ENCODE measurements around the gene CCDC30. TPM values are rescaled to one million over a fixed set of nuclear protein-coding genes. Genes with fewer than 3 reads are reported as not detected.

Gene CCDC30
- polyA plus RNA-seq, 5 donors: 8.6 to 16.7 (median 14.5) TPM

DNA sequence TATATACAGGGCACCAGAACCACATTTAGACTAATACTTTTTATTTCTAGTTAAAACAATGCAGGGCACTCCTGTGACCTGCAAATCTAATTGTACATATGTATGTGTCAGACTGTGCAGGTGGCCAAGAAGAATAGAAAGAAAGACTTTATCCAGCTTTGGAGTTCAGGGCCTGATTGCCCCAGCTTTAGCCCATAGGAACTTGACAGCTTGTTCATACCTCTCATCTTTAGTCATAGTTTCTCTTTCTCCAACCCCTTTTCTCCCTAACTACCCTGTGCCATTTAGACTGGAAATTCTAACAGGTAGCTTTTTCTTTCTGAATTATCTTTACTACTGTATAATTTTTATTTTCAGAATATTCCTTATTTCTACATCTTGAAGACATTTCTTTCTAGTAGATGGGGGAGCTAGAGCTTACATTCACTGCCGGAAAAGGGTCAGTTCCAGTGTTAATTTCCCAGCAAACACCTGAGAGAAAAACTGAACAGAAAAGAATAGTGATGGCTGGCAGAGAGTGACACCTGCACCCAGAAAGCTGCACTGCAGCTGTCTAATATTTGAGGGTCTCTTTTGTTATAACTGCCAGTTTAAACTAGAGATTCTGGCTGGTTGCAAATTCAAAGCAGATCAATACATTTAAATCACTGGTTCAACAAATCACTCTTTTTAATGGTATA is 227.5 kb downstream of the CCDC30 start:
- no peak for DNase-seq

DNA sequence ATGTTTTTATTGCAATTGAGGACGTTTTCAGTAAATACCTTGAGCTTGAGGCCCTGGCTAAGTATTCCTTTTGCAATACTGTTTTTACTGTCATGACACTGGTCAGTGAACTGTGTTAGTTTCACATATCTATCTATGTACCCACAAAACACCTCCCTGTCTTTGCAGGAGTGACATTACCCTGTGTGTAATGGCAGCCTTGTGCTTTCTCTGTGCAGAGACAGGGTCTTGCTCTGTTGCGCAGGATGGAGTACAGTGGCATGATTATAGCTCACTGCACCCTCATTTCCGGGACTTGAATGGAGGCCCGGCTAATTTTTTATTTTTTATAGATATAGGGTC is 228.0 kb downstream of the CCDC30 start:
- DNase-seq: no peak

DNA sequence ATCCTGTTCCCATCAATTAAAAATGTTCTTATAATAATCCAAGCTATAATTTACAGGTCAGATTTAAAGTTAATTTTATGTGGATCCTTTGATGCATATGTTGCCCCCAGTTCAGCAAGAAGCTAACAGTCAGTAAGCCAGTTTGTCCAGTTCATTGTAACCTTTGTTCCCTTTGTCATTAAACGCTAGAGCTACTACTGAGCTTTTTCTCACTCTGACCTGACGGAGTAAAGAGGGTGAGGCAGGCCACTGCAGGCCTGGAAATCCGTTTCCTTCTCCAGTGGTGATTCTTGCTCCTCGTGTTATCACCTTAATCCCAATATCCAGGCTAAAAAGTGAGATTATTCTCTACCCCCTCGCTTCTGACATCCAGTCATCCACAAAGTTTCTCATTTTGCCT is 229.4 kb downstream of the CCDC30 start:
- no peak for DNase-seq

DNA sequence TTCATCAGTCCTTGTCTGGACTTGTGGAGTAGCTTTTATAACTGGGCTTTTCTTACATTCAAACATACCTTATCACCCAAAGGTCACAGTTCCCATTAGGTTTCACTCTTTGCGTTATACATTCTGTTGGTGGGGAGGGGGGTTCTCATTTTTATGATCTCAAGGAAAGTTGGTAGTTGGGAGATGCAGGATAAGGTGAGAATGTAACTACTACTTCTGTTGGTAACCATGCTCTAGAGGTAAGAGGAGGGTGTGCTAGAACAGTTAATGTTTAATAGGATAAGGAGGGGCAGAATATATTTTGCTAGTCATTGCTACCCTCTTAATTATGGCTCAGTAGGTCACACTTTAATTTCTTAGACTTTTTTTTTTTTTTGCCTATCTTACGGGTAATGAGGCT is 229.8 kb downstream of the CCDC30 start:
- DNase-seq: no peak

DNA sequence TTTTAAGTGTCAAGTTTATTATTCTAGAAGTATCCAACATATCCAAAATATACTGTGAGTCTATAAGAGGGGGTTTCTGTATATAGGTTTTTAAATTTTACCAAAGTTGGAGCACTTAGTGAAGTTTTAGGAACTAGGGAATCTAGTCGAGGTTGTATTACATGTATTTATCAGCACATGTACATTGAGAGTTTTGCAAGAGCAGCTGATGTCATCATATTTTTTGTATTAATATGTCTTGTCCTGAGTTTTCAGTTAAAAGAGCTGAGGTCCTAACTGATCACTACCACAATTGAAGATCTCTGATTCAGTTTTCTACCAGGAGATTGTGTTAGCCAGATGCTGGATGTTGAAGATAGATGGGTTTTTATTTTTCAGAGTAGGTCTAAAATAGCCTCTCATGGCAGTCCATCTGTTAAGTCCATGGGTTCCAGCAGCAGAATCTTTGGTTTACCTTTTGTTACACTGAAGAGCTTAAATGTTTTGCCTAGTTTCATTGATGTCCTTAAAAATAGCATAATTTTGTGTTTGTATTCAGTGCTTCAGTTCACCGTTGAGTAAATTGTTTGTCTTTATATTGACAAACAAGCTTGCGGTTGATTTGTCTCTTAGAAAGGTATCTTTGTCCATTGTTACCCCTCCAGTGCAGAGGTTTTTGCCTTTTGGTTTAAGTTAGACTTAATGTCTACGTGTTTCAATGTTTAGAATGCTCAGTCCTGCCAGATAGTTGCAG is 235.2 kb downstream of the CCDC30 start:
- DNase-seq: no peak

DNA sequence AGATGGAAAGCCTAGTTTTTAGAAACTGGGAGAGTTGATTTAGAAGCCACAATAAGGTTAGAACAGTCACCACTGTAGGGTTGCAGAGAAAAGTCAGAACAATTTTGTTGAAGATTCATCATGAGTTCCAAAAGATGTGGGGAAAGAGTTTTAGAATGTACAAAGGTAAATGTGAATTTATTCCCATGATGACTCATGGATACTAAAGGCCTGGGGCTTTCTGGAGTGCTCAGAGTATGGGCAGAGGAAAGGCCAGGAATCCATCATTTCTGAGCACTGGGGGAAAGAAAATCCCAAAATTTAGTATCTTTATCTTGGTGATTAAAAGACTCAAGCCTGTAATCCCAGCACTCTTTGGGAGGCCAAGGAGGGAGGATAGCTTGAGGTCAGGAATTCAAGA is 236.9 kb downstream of the CCDC30 start:
- no peak for DNase-seq

DNA sequence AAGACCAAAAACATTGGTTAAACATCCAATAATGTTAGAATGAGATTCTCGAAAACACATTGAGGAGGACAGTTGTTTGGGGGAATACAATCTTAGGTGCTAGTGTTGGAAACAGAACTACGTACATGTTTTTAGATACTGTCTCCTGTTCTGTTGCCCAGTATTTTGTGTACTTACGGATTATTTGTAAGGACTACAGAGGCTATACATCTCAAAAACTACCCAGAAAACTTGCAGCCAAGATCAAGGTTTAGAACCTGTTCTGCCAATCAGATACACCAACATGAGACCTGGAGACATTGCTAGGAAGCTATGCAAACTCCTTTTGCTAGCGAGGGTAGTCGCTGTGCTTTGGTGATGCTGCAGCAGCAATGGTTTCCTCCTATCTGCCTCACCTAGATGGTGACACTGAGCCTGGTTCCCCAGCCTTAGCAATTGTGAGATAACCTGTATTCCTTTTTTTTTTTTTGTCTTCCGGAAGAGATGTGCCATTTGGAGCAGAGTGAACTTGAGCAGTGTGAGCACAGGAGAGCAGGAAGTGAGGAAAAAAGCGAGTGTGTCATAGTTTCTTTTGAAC is 240.9 kb downstream of the CCDC30 start:
- DNase-seq: no peak

Other genes starting within 250 kb of the CCDC30 start
- gene FOXJ3, start 128.1 kb upstream of the CCDC30 start, polyA plus RNA-seq (ENCODE audit: insufficient read depth in 1 of 5, insufficient read length in 5 of 5, low replicate concordance in 1 of 5): 10 to 100 TPM; 45.0 to 69.4 (median 54.6) TPM
- under 1 TPM; 0.38 to 0.84 (median 0.73) TPM for gene RIMKLA, start 82.5 kb upstream of the CCDC30 start, polyA plus RNA-seq (ENCODE audit: insufficient read depth in 1 of 5, insufficient read length in 5 of 5, low replicate concordance in 1 of 5)
- gene ZMYND12, start 7.3 kb upstream of the CCDC30 start, polyA plus RNA-seq (ENCODE audit: insufficient read depth in 1 of 5, insufficient read length in 5 of 5, low replicate concordance in 1 of 5): 1 to 10 TPM; 2.1 to 3.6 (median 3.1) TPM
- gene PPCS, start 6.7 kb upstream of the CCDC30 start, polyA plus RNA-seq (ENCODE audit: insufficient read depth in 1 of 5, insufficient read length in 5 of 5, low replicate concordance in 1 of 5): 10 to 100 TPM; 64.6 to 72.1 (median 67.7) TPM
- 10 to 100 TPM; 49.9 to 70.1 (median 60.5) TPM for gene PPIH, start 195.1 kb downstream of the CCDC30 start, polyA plus RNA-seq (ENCODE audit: insufficient read depth in 1 of 5, insufficient read length in 5 of 5, low replicate concordance in 1 of 5)
- gene YBX1, start 219.1 kb downstream of the CCDC30 start, polyA plus RNA-seq (ENCODE audit: insufficient read depth in 1 of 5, insufficient read length in 5 of 5, low replicate concordance in 1 of 5): 100 to 1,000 TPM; 477 to 663 (median 555) TPM

Data from right lung (tissue), 5 donors.